Measurements from ENCODE around the gene GALNT11. TPM values are rescaled to one million over a fixed set of nuclear protein-coding genes. Genes with fewer than 3 reads are reported as not detected.

GALNT11 gene
- total and polyA plus RNA-seq, 2 of the 4 experiments (the other 2 are of a cell fraction) = 24.4 to 29.3 TPM

DNA sequence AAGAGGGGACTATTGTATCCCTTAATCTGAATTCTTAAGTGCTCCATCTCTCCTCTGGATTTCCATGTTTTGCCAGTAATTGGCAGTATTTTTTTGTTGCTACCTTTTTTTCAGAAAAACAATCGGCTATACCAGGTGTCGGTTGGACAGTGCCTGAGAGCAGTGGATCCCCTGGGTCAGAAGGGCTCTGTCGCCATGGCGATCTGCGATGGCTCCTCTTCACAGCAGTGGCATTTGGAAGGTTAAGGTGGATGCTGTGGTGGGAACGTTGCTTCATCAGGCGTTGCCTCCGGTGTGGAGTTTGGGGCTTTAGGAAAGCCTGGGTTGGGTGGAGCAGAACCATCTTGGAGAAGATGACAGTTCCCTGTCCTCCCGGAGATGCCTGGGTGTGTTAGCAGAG is 96.0 kb downstream of the GALNT11 start:
- no peak overlapping the region for H4K91ac ChIP-seq (ENCODE audit: insufficient read depth, low read depth, low read length)
- peaks cover 0 to 2% of the 10 kb centered on the region in 2 experiments; a peak in 1 of 4 replicates for H3K79me1 ChIP-seq (ENCODE audit: low read depth in 1 of 2, low read length in 2 of 2)
- no peak overlapping the region for H3K56ac ChIP-seq (ENCODE audit: extremely low read depth, insufficient read depth, low read length)
- H2AFZ ChIP-seq (replicated peaks; ENCODE audit: low read length, poor library complexity) = no peak overlapping the region
- H2BK5ac ChIP-seq (ENCODE audit: low read depth, low read length, poor library complexity, severe bottlenecking) = no peak overlapping the region
- ATAC-seq (ENCODE audit: low read depth) = no peak
- WGBS, 2 experiments (ENCODE audit: extremely low coverage in 2 of 2, insufficient read length in 1 of 2) = no CpG with 5 or more reads among the region's 9 CpGs
- no peak overlapping the region for H3K4me3 ChIP-seq (ENCODE audit: insufficient read depth, low read depth, low read length)
- no peak overlapping the region for H3K18ac ChIP-seq (ENCODE audit: low read depth, low read length)
- no peak overlapping the region for H2AK9ac ChIP-seq (replicated peaks; ENCODE audit: low read depth, low read length, poor library complexity)
- ChIA-PET POLR2A (ENCODE audit: unreplicated experiment) (no interaction called here), CTCF (no interaction called here)
- H4K8ac ChIP-seq (ENCODE audit: low read depth in 2 of 2, low read length in 2 of 2) = no peak overlapping the region
- H3K9ac ChIP-seq (ENCODE audit: low read depth, low read length) = no peak overlapping the region
- H3K4me1 ChIP-seq (ENCODE audit: control insufficient read depth, insufficient read depth, low read length) = no peaks in the 10 kb centered on the region
- H3K23ac ChIP-seq (ENCODE audit: low read depth, low read length) = no peak overlapping the region
- intact Hi-C loops (cut with micrococcal nuclease) (no loop called here), dilution Hi-C loops (cut with HindIII; ENCODE audit: low sequenced_read_pairs, unreplicated experiment) (no loop called here), in situ Hi-C loops (cut with MboI; ENCODE audit: low sequenced_read_pairs) (no loop called here)
- TF ChIP-seq, protein P1, sequence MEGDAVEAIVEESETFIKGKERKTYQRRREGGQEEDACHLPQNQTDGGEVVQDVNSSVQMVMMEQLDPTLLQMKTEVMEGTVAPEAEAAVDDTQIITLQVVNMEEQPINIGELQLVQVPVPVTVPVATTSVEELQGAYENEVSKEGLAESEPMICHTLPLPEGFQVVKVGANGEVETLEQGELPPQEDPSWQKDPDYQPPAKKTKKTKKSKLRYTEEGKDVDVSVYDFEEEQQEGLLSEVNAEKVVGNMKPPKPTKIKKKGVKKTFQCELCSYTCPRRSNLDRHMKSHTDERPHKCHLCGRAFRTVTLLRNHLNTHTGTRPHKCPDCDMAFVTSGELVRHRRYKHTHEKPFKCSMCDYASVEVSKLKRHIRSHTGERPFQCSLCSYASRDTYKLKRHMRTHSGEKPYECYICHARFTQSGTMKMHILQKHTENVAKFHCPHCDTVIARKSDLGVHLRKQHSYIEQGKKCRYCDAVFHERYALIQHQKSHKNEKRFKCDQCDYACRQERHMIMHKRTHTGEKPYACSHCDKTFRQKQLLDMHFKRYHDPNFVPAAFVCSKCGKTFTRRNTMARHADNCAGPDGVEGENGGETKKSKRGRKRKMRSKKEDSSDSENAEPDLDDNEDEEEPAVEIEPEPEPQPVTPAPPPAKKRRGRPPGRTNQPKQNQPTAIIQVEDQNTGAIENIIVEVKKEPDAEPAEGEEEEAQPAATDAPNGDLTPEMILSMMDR (conservative IDR thresholded peaks at IDR 0.05; ENCODE audit: low read depth, low read length) = no peak
- no peak for TF ChIP-seq MXI1 (IDR thresholded peaks at IDR 0.05; ENCODE audit: borderline replicate concordance, low read depth, low read length)
- TF ChIP-seq RFX5 (IDR thresholded peaks at IDR 0.05; ENCODE audit: low read depth, low read length) = no peak
- H3K4ac ChIP-seq (ENCODE audit: low read depth, low read length) = no peak overlapping the region
- H3K14ac ChIP-seq (replicated peaks; ENCODE audit: low read depth, low read length) = no peak overlapping the region
- no peak overlapping the region for H3K27ac ChIP-seq (ENCODE audit: insufficient read depth, low read length)
- no peak overlapping the region for H4K5ac ChIP-seq (ENCODE audit: low read depth, low read length)
- no peak overlapping the region for H3K4me2 ChIP-seq (ENCODE audit: low read depth, low read length)
- no peak overlapping the region for H2BK20ac ChIP-seq (ENCODE audit: low read depth, low read length)
- H3K36me3 ChIP-seq (ENCODE audit: control insufficient read depth, insufficient read depth, low read length) = peaks cover 38% of the 10 kb centered on the region
- DNase-seq = no peak
- H2AK5ac ChIP-seq (ENCODE audit: low read depth, low read length) = no peak overlapping the region
- BruUV-seq (replicated peaks) = no TSS peak
- H3K9me3 ChIP-seq (ENCODE audit: control insufficient read depth, insufficient read depth, low read length) = no peaks in the 10 kb centered on the region
- no peaks in the 10 kb centered on the region for H4K20me1 ChIP-seq (ENCODE audit: insufficient read depth, low read length)
- H3K9me1 ChIP-seq (ENCODE audit: insufficient read depth, low read length) = no peaks in the 10 kb centered on the region
- no peaks in the 10 kb centered on the region for H3K27me3 ChIP-seq (ENCODE audit: control insufficient read depth, insufficient read depth, low read length)
- no peak overlapping the region for H2BK120ac ChIP-seq (ENCODE audit: low read depth, low read length)
- no peak overlapping the region for H2BK15ac ChIP-seq (ENCODE audit: low read depth, low read length)

All from IMR-90 (cell line).